Sigmoid colon (tissue), 7 donors: ENCODE results near the gene CUEDC1. TPM values are rescaled to one million over a fixed set of nuclear protein-coding genes. Genes with fewer than 3 reads are reported as not detected.

ENCODE experiments used
- DNase-seq: peaks from one replicate; pipeline ENCODE4 v3.0.0-alpha.2; 2019
- H3K27ac ChIP-seq, 4 donors: fragments of 200-600 bp; sonication (generic); one replicate each; pipeline ENCODE4 v1.5.1; 2016 to 2019; ENCODE audit warnings: mild to moderate bottlenecking in 1 of 4
- H3K27me3 ChIP-seq, 3 donors: fragments of 200-600 bp; sonication (generic); one replicate each; pipeline ENCODE4 v1.5.1; 2019; ENCODE audit warnings: mild to moderate bottlenecking in 1 of 3
- H3K36me3 ChIP-seq, 4 donors: fragments of 200-600 bp; sonication (generic); one replicate each; pipeline ENCODE4 v1.5.1; 2016 to 2019
- H3K4me1 ChIP-seq, 4 donors: fragments of 200-600 bp; sonication (generic); one replicate each; pipeline ENCODE4 v1.5.1; 2017 to 2019
- H3K4me3 ChIP-seq, 4 donors: fragments of 200-600 bp; sonication (generic); one replicate each; pipeline ENCODE4 v1.5.1; 2017 to 2019; ENCODE audit warnings: mild to moderate bottlenecking in 2 of 4, moderate library complexity in 1 of 4
- H3K9me3 ChIP-seq, 4 donors: fragments of 200-600 bp in 3 of 4; sonication (generic) in 3 of 4; one replicate each; pipeline versions ENCODE4 v1.5.1 to v1.6.1; 2013 to 2019
- CTCF ChIP-seq, 4 experiments: fragments of 450-650 bp in 3 of 4; fragments of 200-600 bp in 1 of 4; IDR thresholded peaks; one replicate each; pipeline ENCODE4 v1.5.1; 2016 to 2019; ENCODE audit warnings: antibody characterized with exemption in 4 of 4, mild to moderate bottlenecking in 3 of 4, moderate library complexity in 2 of 4
- EP300 ChIP-seq, 4 donors: sonication (generic); formaldehyde crosslinking; IDR thresholded peaks; one replicate each; pipeline ENCODE4 v1.6.1; 2017; ENCODE audit warnings: antibody characterized with exemption in 4 of 4
- POLR2A ChIP-seq, 2 donors: fragments of 450-650 bp; IDR thresholded peaks; one replicate each; pipeline ENCODE4 v1.6.1; 2016; ENCODE audit warnings: antibody characterized with exemption in 2 of 2, mild to moderate bottlenecking in 2 of 2, moderate library complexity in 2 of 2
- POLR2AphosphoS5 ChIP-seq, 4 donors: sonication (generic); formaldehyde crosslinking; IDR thresholded peaks; one replicate each; pipeline ENCODE4 v1.6.1; 2017; ENCODE audit warnings: antibody characterized with exemption in 4 of 4
- WGBS, 2 donors: extraction: QIAGEN DNeasy Blood & Tissue Kit; methylation state at CpG; one replicate each; pipeline ENCODE4 v1.1.7; 2013; 5-methylcytosine and 5-hydroxymethylcytosine counted together
- intact Hi-C: fragments of 100-400 bp; cut with DNase I; formaldehyde crosslinking; loops from one replicate; pipeline ENCODE4 v1.15.1; 2023
- polyA plus RNA-seq, 3 donors: library from polyadenylated mRNA; stranded (reverse); fragments of 200-250 nt; gene quantifications; one replicate each; pipeline ENCODE4 v1.2.3, GENCODE V29; 2013
- total RNA-seq, 4 donors: library from RNA; depleted of rRNA; stranded (reverse); fragments of >200 nt; gene quantifications; one replicate each; pipeline ENCODE4 v1.1.0, GENCODE V29; 2016
- donor health status: healthy with polysubstance abuse.
- donor health status: Bipolar disorder and iron deficiency.
- donor health status: healthy.

The CUEDC1 gene
- total RNA-seq = 10 to 100 TPM; 29.5 to 64.0 (median 33.7) TPM
- polyA plus RNA-seq = 10 to 100 TPM in 2 of 3 donors, 1 to 10 TPM in 1; 3.0 to 20.0 (median 11.4) TPM

GRCh38 chr17:57955183-57955931, at the start of gene CUEDC1:
Gene CUEDC1 (minus strand): TSS chr17:57955412. CDS start chr17:57885564, 69,848 bp downstream.
- DNase-seq = peak; percentile 93
- no peak for TF ChIP-seq EP300 (IDR thresholded peaks at IDR 0.05)
- no peak for TF ChIP-seq POLR2A (IDR thresholded peaks at IDR 0.05)
- TF ChIP-seq CTCF (IDR thresholded peaks at IDR 0.05) = peak in 1 of 4 experiments; percentile 54
- TF ChIP-seq POLR2AphosphoS5 (IDR thresholded peaks at IDR 0.05) = peak; percentile 43 to 75 (median 64)
- WGBS, 2 donors = 1% methylated on average over 79 of the region's 79 CpGs
- Histone ChIP-seq H3K27ac (peak within 1 kb of the TSS; percentile 97 to 100 (median 99)), H3K36me3 (no peaks in the 10 kb centered on the region), H3K27me3 (no peaks in the 10 kb centered on the region), H3K9me3 (no peaks in the 10 kb centered on the region), H3K4me3 (peak within 1 kb of the TSS; percentile 70 to 96 (median 88)), H3K4me1 (peaks cover 0 to 54% (median 50%) of the 10 kb centered on the region in 4 donors)
- intact Hi-C loops = loop anchor here (2.0 kb wide), 2 partner anchors 63 to 95 kb away; no protein-coding TSS in a partner anchor

- peak overlapping the region in 2 of 4 donors; percentile 97 to 99 for H3K27ac ChIP-seq
- intact Hi-C loops = no loop called here
- WGBS, 2 donors = 83 to 87% methylated on average over 3 of the region's 3 CpGs
Observed at GRCh38 chr17:58004060-58004459, 48.8 kb upstream of the CUEDC1 start.

GRCh38 chr17:58002973-58003372, 47.8 kb upstream of the CUEDC1 start:
- H3K4me3 ChIP-seq = no peak overlapping the region
- WGBS, 2 donors = 83 to 92% methylated on average over 2 of the region's 2 CpGs
- H3K4me1 ChIP-seq = peaks cover 0 to 60% (median 44%) of the 10 kb centered on the region in 4 donors
- intact Hi-C loops = no loop called here
- TF ChIP-seq POLR2AphosphoS5 (IDR thresholded peaks at IDR 0.05) (no peak), POLR2A (IDR thresholded peaks at IDR 0.05) (no peak), CTCF (IDR thresholded peaks at IDR 0.05) (no peak), EP300 (IDR thresholded peaks at IDR 0.05) (no peak)
- DNase-seq = no peak
- no peak overlapping the region for H3K27ac ChIP-seq
- no peaks in the 10 kb centered on the region for H3K9me3 ChIP-seq
- H3K27me3 ChIP-seq = no peaks in the 10 kb centered on the region
- H3K36me3 ChIP-seq = peaks cover 17 to 61% (median 33%) of the 10 kb centered on the region in 4 donors

More at GRCh38 chr17:58004060-58004459, 48.8 kb upstream of the CUEDC1 start:
- no peaks in the 10 kb centered on the region for H3K9me3 ChIP-seq
- peaks cover 17 to 60% (median 33%) of the 10 kb centered on the region in 4 donors for H3K36me3 ChIP-seq
- H3K4me3 ChIP-seq = no peak overlapping the region
- no peak for DNase-seq
- TF ChIP-seq CTCF (IDR thresholded peaks at IDR 0.05) (no peak), POLR2AphosphoS5 (IDR thresholded peaks at IDR 0.05) (no peak), EP300 (IDR thresholded peaks at IDR 0.05) (no peak), POLR2A (IDR thresholded peaks at IDR 0.05) (no peak)
- peaks cover 0 to 64% (median 48%) of the 10 kb centered on the region in 4 donors for H3K4me1 ChIP-seq
- no peaks in the 10 kb centered on the region for H3K27me3 ChIP-seq

- WGBS, 2 donors = 63 to 80% methylated on average over 4 of the region's 4 CpGs
- Histone ChIP-seq H3K27me3 (no peaks in the 10 kb centered on the region), H3K9me3 (no peaks in the 10 kb centered on the region), H3K4me1 (peaks cover 0 to 57% (median 42%) of the 10 kb centered on the region in 4 donors), H3K4me3 (no peak overlapping the region), H3K27ac (peak overlapping the region in 2 of 4 donors; percentile 2 to 17), H3K36me3 (peaks cover 17 to 67% (median 33%) of the 10 kb centered on the region in 4 donors)
- TF ChIP-seq EP300 (IDR thresholded peaks at IDR 0.05) (no peak), CTCF (IDR thresholded peaks at IDR 0.05) (no peak), POLR2A (IDR thresholded peaks at IDR 0.05) (no peak), POLR2AphosphoS5 (IDR thresholded peaks at IDR 0.05) (no peak)
- intact Hi-C loops = no loop called here
- DNase-seq = no peak
Observed at GRCh38 chr17:58002154-58002948, 47.1 kb upstream of the CUEDC1 start.
